HepG2 (cell line): ENCODE results near the gene HSPA14. TPM values are rescaled to one million over a fixed set of nuclear protein-coding genes. Genes with fewer than 3 reads are reported as not detected.

Source experiments
- ATAC-seq: fragments of 200-7000 bp; cut with Tn5 transposase; 3 replicates; pipeline ENCODE4 v1.9.1; 2020; ENCODE audit warnings: mild to moderate bottlenecking, moderate library complexity
- BruUV-seq: library from RNA; stranded (reverse); fragments of 400-500 nt; replicated peaks from 2 replicates; lab custom pipeline; 2021; lab: Mats Ljungman, UMichigan
- CTCF ChIA-PET: fragments of 300-600 bp; formaldehyde crosslinking; extraction: SDS; loops from one replicate; lab custom pipeline; 2021; ENCODE audit warnings: low total read pairs, inconsistent platforms, low intra/inter-chr PET ratio; lab: Yijun Ruan, JAX
- POLR2A ChIA-PET: fragments of 350-600 bp; sonication (Branson Sonifier 250); formaldehyde crosslinking; loops from one replicate; lab custom pipeline; 2020; ENCODE audit warnings: antibody characterized with exemption, inconsistent platforms; lab: Yijun Ruan, JAX
- DNase-seq: peaks from one replicate; pipeline ENCODE4 v3.0.0-alpha.2; 2015; ENCODE audit warnings: low spot score
- FAIRE-seq: peaks from 3 replicates; lab custom pipeline; 2011; peaks lifted over from hg19 to GRCh38; lab: Jason Lieb, UNC
- H2AFZ ChIP-seq: one replicate; pipeline ENCODE4 v1.6.1; 2011; ENCODE audit warnings: low read length, inconsistent platforms
- H3K27ac ChIP-seq: fragments of 300-600 bp; 3 replicates; pipeline ENCODE4 v1.8.0; 2011; ENCODE audit warnings: mixed run types, mild to moderate bottlenecking, mixed read lengths, low read length, inconsistent platforms; ENCODE audit not compliant: insufficient read depth; ENCODE audit errors: extremely low read length
- H3K27me3 ChIP-seq, 2 experiments: fragments of 200-600 bp in 1 of 2; 2 replicates in 1 of 2; 3 replicates in 1 of 2; pipeline versions ENCODE4 v1.6.0 to v1.8.0; 2011; ENCODE audit warnings: low read length in 2 of 2, mild to moderate bottlenecking in 2 of 2, moderate library complexity in 2 of 2, inconsistent platforms in 1 of 2; ENCODE audit not compliant: insufficient read depth in 2 of 2, control insufficient read depth in 1 of 2
- H3K36me3 ChIP-seq, 2 experiments: fragments of 200-600 bp in 1 of 2; replicated peaks in 1 of 2; 2 replicates in 1 of 2; 3 replicates in 1 of 2; pipeline versions ENCODE4 v1.5.1 to v1.8.0; 2011; ENCODE audit warnings: low read length in 2 of 2, inconsistent platforms in 1 of 2; ENCODE audit not compliant: insufficient read depth in 2 of 2, control insufficient read depth in 1 of 2
- H3K4me1 ChIP-seq: 2 replicates; pipeline ENCODE4 v1.5.1; 2012; ENCODE audit warnings: low read length, inconsistent platforms; ENCODE audit not compliant: insufficient read depth
- H3K4me2 ChIP-seq: 2 replicates; pipeline ENCODE4 v1.6.0; 2011; ENCODE audit warnings: low read depth, low read length, inconsistent platforms
- H3K4me3 ChIP-seq, 3 experiments: fragments of 200-600 bp in 1 of 3; sonication (generic), shearing (Covaris generic) in 1 of 3; replicated peaks in 1 of 3; 2 replicates each; pipeline ENCODE4 v1.5.1; 2011 to 2016; ENCODE audit warnings: low read length in 3 of 3, inconsistent platforms in 2 of 3, low read depth in 2 of 3, mild to moderate bottlenecking in 2 of 3, control low read depth in 1 of 3, mixed read lengths in 1 of 3; ENCODE audit not compliant: insufficient read depth in 1 of 3
- H3K79me2 ChIP-seq: one replicate; pipeline ENCODE4 v1.6.1; 2011; ENCODE audit warnings: low read length, inconsistent platforms; ENCODE audit not compliant: insufficient read depth
- H3K9ac ChIP-seq: 2 replicates; pipeline ENCODE4 v1.6.0; 2011; ENCODE audit warnings: mild to moderate bottlenecking, low read depth, low read length, inconsistent platforms; ENCODE audit not compliant: insufficient read depth
- H3K9me3 ChIP-seq: 2 replicates; pipeline ENCODE4 v1.5.1; 2012; ENCODE audit warnings: mild to moderate bottlenecking, low read length
- H4K20me1 ChIP-seq: 2 replicates; pipeline ENCODE4 v1.6.0; 2011; ENCODE audit warnings: inconsistent platforms, mild to moderate bottlenecking, low read length, moderate library complexity; ENCODE audit not compliant: insufficient read depth
- AHR ChIP-seq: IDR thresholded peaks from 2 replicates; pipeline ENCODE4 v1.6.1; 2018; ENCODE audit warnings: missing genetic modification reagents, missing compliant biosample characterization
- BRD4 ChIP-seq: sonication (generic); formaldehyde crosslinking; IDR thresholded peaks from 2 replicates; pipeline ENCODE4 v1.4.0; 2020; ENCODE audit warnings: missing genetic modification reagents
- CAMTA2 ChIP-seq: sonication (generic); formaldehyde crosslinking; IDR thresholded peaks from 2 replicates; pipeline ENCODE4 v1.4.0; 2020; ENCODE audit warnings: mild to moderate bottlenecking, missing genetic modification reagents, borderline replicate concordance
- CREB1 ChIP-seq, 2 experiments: fragments of 450-650 bp in 1 of 2; IDR thresholded peaks; 2 replicates each; pipeline ENCODE4 v1.6.1; 2016 to 2017; ENCODE audit warnings: control low read depth in 1 of 2, mild to moderate bottlenecking in 1 of 2, missing compliant biosample characterization in 1 of 2, missing genetic modification characterization in 1 of 2
- HIVEP1 ChIP-seq: sonication (generic); formaldehyde crosslinking; IDR thresholded peaks from 2 replicates; pipeline ENCODE4 v1.4.0; 2020; ENCODE audit warnings: mild to moderate bottlenecking, missing genetic modification reagents
- KLF9 ChIP-seq: IDR thresholded peaks from 2 replicates; pipeline ENCODE4 v1.6.1; 2016; ENCODE audit warnings: low read depth
- POGZ ChIP-seq: sonication (generic); formaldehyde crosslinking; IDR thresholded peaks from 2 replicates; pipeline ENCODE4 v1.4.0; 2020; ENCODE audit warnings: mild to moderate bottlenecking, missing genetic modification reagents
- PRMT3 ChIP-seq: sonication (generic); formaldehyde crosslinking; IDR thresholded peaks from 2 replicates; pipeline ENCODE4 v1.8.1; 2022; ENCODE audit warnings: low read depth, mild to moderate bottlenecking, moderate library complexity, missing genetic modification reagents, borderline replicate concordance
- SMAD3 ChIP-seq: sonication (generic); formaldehyde crosslinking; IDR thresholded peaks from 2 replicates; pipeline ENCODE4 v1.4.0; 2020; ENCODE audit warnings: missing genetic modification reagents
- ZMAT3 ChIP-seq: sonication (generic); formaldehyde crosslinking; conservative IDR thresholded peaks from 2 replicates; pipeline ENCODE4 v1.7.0; 2021; ENCODE audit warnings: missing genetic modification reagents
- ZNF207 ChIP-seq: fragments of 450-650 bp; IDR thresholded peaks from 2 replicates; pipeline ENCODE4 v1.6.1; 2016; ENCODE audit warnings: antibody characterized with exemption, borderline replicate concordance
- ZNF274 ChIP-seq: sonication (generic); formaldehyde crosslinking; IDR thresholded peaks from 2 replicates; pipeline ENCODE4 v1.5.1; 2020; ENCODE audit warnings: mild to moderate bottlenecking, missing genetic modification reagents
- ZSCAN31 ChIP-seq: sonication (generic); formaldehyde crosslinking; IDR thresholded peaks from 2 replicates; pipeline ENCODE4 v1.5.0; 2020; ENCODE audit warnings: low read depth, mild to moderate bottlenecking, missing genetic modification reagents
- WGBS: methylation state at CpG from one replicate; pipeline ENCODE4 v1.1.6; 2017; ENCODE audit warnings: low lambda C conversion rate; 5-methylcytosine and 5-hydroxymethylcytosine counted together
- in situ Hi-C: cut with HindIII; loops from 2 replicates; pipeline ENCODE4 v1.10.0; 2017; ENCODE audit warnings: low pct_unique_long_range_greater_than_20kb; ENCODE audit not compliant: extremely low pct_ligation_motif_present
- intact Hi-C: fragments of 100-400 bp; cut with micrococcal nuclease; formaldehyde crosslinking; loops from one replicate; pipeline ENCODE4 v1.10.0; 2022; ENCODE audit not compliant: unreplicated experiment
- polyA plus RNA-seq, 8 experiments: library from polyadenylated mRNA; depleted of rRNA in 3 of 8; stranded (reverse) in 7 of 8; unstranded in 1 of 8; fragments of >200 nt; fragmentation: Illumina TruSeq in 4 of 8; extraction: Trizol in 4 of 8; gene quantifications; 2 replicates each; pipeline versions ENCODE4 v1.2.1 to v1.2.3, GENCODE V29; 2011 to 2016; ENCODE audit warnings: low read depth in 4 of 8, missing spikeins in 1 of 8, mixed read lengths in 1 of 8; ENCODE audit not compliant: insufficient read depth in 1 of 8
- total RNA-seq, 5 experiments: library from RNA; depleted of rRNA; stranded (reverse); fragments of >200 nt; fragmentation: Illumina TruSeq; extraction: Trizol; gene quantifications; 2 replicates each; pipeline ENCODE4 v1.2.3, GENCODE V29; 2016; ENCODE audit warnings: low read depth in 1 of 5
- TF ChIP-seq, protein P1 (sequence below): sonication (generic); formaldehyde crosslinking; IDR thresholded peaks from 2 replicates; pipeline ENCODE4 v1.5.1; 2020; ENCODE audit warnings: missing genetic modification reagents, mild to moderate bottlenecking, borderline replicate concordance
- TF ChIP-seq, protein P2 (sequence below): IDR thresholded peaks from 2 replicates; pipeline ENCODE4 v1.6.1; 2016; ENCODE audit warnings: control low read depth
- TF ChIP-seq, protein P3 (sequence below): sonication (generic); formaldehyde crosslinking; IDR thresholded peaks from 2 replicates; pipeline ENCODE4 v1.5.0; 2020; ENCODE audit warnings: missing genetic modification reagents

HSPA14 gene
- total and polyA plus RNA-seq, 2 of the 13 experiments (the other 11 are each of a cell fraction or from before 2014, with no cell fraction given), result 10.7 to 29.8 TPM

DNA sequence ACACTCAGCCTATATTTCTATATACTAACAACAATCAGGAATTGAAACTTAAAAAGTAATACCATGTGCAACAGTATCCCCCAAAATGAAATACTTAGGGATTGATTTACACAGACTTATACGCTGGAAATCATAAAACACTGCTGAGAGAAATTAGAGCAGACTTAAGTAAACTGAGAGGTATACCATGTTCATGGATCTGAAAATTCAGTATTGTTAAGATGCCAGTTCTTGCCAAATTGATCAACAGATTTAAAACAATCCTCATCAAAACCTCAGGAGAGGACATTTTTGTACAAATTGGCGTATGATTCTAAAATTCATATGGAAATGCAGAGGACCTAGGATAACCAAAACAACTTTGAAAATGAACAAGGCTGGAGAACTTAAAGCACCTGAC, 78.5 kb downstream of the HSPA14 start:
- no peaks in the 10 kb centered on the region for H3K79me2 ChIP-seq
- intact Hi-C loops (no loop called here), in situ Hi-C loops (no loop called here)
- H3K9me3 ChIP-seq, result peaks cover 21% of the 10 kb centered on the region
- FAIRE-seq (no peak), DNase-seq (no peak), ATAC-seq (no peak)
- H3K27me3 ChIP-seq, result no peaks in the 10 kb centered on the region
- H3K27ac ChIP-seq, result no peak overlapping the region
- no peaks in the 10 kb centered on the region for H4K20me1 ChIP-seq
- CTCF ChIA-PET, result no interaction called here
- H3K4me2 ChIP-seq, result no peak overlapping the region
- H3K36me3 ChIP-seq, result peaks cover 11 to 59% of the 10 kb centered on the region in 2 experiments
- no TSS peak for BruUV-seq
- H2AFZ ChIP-seq, result no peak overlapping the region
- H3K4me3 ChIP-seq, result no peak overlapping the region
- TF ChIP-seq PRMT3, result no peak
- TF ChIP-seq CAMTA2 (CRISPR knock-in tag), result no peak
- TF ChIP-seq, protein P1, sequence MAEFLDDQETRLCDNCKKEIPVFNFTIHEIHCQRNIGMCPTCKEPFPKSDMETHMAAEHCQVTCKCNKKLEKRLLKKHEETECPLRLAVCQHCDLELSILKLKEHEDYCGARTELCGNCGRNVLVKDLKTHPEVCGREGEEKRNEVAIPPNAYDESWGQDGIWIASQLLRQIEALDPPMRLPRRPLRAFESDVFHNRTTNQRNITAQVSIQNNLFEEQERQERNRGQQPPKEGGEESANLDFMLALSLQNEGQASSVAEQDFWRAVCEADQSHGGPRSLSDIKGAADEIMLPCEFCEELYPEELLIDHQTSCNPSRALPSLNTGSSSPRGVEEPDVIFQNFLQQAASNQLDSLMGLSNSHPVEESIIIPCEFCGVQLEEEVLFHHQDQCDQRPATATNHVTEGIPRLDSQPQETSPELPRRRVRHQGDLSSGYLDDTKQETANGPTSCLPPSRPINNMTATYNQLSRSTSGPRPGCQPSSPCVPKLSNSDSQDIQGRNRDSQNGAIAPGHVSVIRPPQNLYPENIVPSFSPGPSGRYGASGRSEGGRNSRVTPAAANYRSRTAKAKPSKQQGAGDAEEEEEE (CRISPR knock-in tag), result no peak
- TF ChIP-seq ZNF207, result no peak
- no peak for TF ChIP-seq HIVEP1
- no peak for TF ChIP-seq KLF9 (CRISPR knock-in tag)
- TF ChIP-seq CREB1 (IDR thresholded peaks at IDR 0.05), result no peak
- TF ChIP-seq CREB1 (CRISPR knock-in tag; IDR thresholded peaks at IDR 0.05), result no peak
- TF ChIP-seq BRD4, result no peak
- TF ChIP-seq, protein P2, sequence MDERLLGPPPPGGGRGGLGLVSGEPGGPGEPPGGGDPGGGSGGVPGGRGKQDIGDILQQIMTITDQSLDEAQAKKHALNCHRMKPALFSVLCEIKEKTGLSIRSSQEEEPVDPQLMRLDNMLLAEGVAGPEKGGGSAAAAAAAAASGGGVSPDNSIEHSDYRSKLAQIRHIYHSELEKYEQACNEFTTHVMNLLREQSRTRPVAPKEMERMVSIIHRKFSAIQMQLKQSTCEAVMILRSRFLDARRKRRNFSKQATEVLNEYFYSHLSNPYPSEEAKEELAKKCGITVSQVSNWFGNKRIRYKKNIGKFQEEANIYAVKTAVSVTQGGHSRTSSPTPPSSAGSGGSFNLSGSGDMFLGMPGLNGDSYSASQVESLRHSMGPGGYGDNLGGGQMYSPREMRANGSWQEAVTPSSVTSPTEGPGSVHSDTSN (CRISPR knock-in tag), result no peak
- no peak for TF ChIP-seq ZSCAN31 (CRISPR knock-in tag)
- TF ChIP-seq, protein P3, sequence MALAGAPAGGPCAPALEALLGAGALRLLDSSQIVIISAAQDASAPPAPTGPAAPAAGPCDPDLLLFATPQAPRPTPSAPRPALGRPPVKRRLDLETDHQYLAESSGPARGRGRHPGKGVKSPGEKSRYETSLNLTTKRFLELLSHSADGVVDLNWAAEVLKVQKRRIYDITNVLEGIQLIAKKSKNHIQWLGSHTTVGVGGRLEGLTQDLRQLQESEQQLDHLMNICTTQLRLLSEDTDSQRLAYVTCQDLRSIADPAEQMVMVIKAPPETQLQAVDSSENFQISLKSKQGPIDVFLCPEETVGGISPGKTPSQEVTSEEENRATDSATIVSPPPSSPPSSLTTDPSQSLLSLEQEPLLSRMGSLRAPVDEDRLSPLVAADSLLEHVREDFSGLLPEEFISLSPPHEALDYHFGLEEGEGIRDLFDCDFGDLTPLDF (CRISPR knock-in tag), result no peak
- TF ChIP-seq SMAD3 (CRISPR knock-in tag), result no peak
- no peak for TF ChIP-seq POGZ (CRISPR knock-in tag)
- TF ChIP-seq AHR (CRISPR knock-in tag), result no peak
- no peak for TF ChIP-seq ZNF274
- no peak for TF ChIP-seq ZMAT3 (CRISPR knock-in tag)
- no peaks in the 10 kb centered on the region for H3K4me1 ChIP-seq
- POLR2A ChIA-PET, result no interaction called here
- no peak overlapping the region for H3K9ac ChIP-seq
- 99% methylated on average over 2 of the region's 2 CpGs for WGBS
